Lower leg skin (tissue), 3 donors: Measurements from ENCODE around the gene PKD1L1.

Source experiments
- POLR2A ChIP-seq, 2 donors: fragments of 450-650 bp; IDR thresholded peaks; one replicate each; pipeline ENCODE4 v1.6.1; 2016 to 2017; ENCODE audit warnings: antibody characterized with exemption in 2 of 2, mild to moderate bottlenecking in 1 of 2, moderate library complexity in 1 of 2
- TF ChIP-seq, protein P1 (sequence below), 3 donors: fragments of 450-650 bp; IDR thresholded peaks; one replicate each; pipeline ENCODE4 v1.5.1; 2016; ENCODE audit warnings: antibody characterized with exemption in 3 of 3, mild to moderate bottlenecking in 3 of 3, moderate library complexity in 2 of 3

DNA sequence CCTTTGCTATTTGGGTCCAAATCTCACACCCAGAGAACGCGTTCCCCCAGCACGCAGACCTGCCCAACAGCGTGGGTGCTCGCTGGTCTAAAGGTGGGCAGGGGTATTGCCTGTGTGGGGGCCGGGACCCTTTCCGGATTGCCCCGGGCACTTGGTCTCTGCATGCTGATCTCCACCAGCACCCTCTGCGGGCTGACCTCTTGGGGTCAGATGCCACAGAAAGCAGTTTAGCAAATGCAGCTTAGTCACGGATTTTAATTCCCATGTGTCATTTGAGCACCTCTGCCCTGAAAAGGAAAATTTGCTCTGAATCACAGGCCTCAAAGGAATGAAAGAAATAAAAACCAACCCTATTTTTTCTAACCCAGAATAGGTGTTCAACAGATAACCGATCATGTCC is 46.7 kb downstream of the PKD1L1 start:
- TF ChIP-seq, protein P1, sequence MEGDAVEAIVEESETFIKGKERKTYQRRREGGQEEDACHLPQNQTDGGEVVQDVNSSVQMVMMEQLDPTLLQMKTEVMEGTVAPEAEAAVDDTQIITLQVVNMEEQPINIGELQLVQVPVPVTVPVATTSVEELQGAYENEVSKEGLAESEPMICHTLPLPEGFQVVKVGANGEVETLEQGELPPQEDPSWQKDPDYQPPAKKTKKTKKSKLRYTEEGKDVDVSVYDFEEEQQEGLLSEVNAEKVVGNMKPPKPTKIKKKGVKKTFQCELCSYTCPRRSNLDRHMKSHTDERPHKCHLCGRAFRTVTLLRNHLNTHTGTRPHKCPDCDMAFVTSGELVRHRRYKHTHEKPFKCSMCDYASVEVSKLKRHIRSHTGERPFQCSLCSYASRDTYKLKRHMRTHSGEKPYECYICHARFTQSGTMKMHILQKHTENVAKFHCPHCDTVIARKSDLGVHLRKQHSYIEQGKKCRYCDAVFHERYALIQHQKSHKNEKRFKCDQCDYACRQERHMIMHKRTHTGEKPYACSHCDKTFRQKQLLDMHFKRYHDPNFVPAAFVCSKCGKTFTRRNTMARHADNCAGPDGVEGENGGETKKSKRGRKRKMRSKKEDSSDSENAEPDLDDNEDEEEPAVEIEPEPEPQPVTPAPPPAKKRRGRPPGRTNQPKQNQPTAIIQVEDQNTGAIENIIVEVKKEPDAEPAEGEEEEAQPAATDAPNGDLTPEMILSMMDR (IDR thresholded peaks at IDR 0.05), result no peak
- TF ChIP-seq POLR2A (IDR thresholded peaks at IDR 0.05), result no peak
